Measurements from ENCODE around the gene SRMS. TPM values are rescaled to one million over a fixed set of nuclear protein-coding genes. Genes with fewer than 3 reads are reported as not detected.

The SRMS gene
- total and polyA plus RNA-seq, 8 donors: 0.08 to 0.27 (median 0.18) TPM; not detected in 3

DNA sequence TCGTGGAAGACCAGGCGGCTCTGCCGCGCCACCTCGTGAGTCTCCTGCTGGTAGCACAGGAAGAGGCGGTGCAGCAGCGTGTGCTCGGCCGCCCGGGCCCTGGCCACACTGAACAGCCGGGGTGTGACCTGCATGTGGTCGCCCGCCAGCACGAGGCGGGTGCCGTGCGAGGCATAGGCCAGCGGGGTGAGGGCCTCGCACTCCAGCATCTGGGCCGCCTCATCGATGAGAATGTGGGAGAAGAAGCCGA lies 19.5 kb upstream of the SRMS start:
- Histone ChIP-seq H3K4me3 (peak overlapping the region in 1 of 2 donors; percentile 13), H3K36me3 (peaks cover 0 to 91% of the 10 kb centered on the region in 2 donors)
- TF ChIP-seq, protein P1, sequence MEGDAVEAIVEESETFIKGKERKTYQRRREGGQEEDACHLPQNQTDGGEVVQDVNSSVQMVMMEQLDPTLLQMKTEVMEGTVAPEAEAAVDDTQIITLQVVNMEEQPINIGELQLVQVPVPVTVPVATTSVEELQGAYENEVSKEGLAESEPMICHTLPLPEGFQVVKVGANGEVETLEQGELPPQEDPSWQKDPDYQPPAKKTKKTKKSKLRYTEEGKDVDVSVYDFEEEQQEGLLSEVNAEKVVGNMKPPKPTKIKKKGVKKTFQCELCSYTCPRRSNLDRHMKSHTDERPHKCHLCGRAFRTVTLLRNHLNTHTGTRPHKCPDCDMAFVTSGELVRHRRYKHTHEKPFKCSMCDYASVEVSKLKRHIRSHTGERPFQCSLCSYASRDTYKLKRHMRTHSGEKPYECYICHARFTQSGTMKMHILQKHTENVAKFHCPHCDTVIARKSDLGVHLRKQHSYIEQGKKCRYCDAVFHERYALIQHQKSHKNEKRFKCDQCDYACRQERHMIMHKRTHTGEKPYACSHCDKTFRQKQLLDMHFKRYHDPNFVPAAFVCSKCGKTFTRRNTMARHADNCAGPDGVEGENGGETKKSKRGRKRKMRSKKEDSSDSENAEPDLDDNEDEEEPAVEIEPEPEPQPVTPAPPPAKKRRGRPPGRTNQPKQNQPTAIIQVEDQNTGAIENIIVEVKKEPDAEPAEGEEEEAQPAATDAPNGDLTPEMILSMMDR (IDR thresholded peaks at IDR 0.05): no peak

DNA sequence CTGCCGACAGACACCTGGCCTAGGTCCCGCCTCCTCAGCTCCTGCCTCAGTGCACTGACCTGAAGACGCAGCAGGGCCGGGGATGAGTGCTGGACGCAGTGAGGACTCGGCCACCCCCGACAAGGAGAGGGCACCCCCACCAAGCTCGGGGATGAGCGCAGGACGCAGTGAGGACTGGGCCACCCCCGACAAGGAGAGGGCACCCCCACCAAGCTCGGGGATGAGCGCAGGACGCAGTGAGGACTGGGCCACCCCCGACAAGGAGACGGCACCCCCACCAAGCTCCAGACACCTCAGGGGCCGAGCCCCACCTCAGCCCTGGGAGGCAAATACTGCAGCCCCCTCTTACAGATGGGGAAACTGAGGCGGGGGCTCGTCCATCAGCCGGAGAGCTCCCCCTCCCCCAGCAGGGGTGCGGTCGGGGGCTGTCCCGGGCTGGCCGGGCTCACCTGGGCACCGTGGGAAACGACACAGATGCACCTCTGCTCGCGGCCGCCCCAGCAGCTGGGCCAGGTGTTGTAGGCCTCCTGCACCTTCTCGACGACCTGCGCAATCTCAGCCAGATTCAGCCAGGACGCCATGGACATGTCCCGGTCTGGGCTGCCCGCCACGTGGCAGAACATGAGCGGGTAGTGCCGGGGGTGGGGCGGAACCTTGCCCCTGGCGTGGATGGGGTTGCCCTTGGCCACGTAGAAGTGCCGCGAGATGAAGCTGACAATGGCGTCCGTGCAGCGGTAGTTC lies 19.0 kb upstream of the SRMS start:
- Histone ChIP-seq H3K27ac (no peak overlapping the region), H3K27me3 (peaks cover 0 to 39% of the 10 kb centered on the region in 2 donors), H3K9me3 (no peaks in the 10 kb centered on the region), H3K4me1 (peaks cover 0 to 35% of the 10 kb centered on the region in 2 donors), H3K4me3 (no peak overlapping the region), H3K36me3 (peaks cover 0 to 91% of the 10 kb centered on the region in 2 donors)
- TF ChIP-seq, protein P1 (IDR thresholded peaks at IDR 0.05): no peak
- DNase-seq (no peak), ATAC-seq (no peak)
- intact Hi-C loops (cut with DNase I): no loop called here

More for the DNA sequence above, 19.5 kb upstream of the SRMS start:
- peak overlapping the region in 1 of 2 donors; percentile 68 for H3K27ac ChIP-seq
- DNase-seq (no peak), ATAC-seq (peak; percentile 7)
- H3K4me1 ChIP-seq: peaks cover 0 to 38% of the 10 kb centered on the region in 2 donors
- H3K9me3 ChIP-seq: no peaks in the 10 kb centered on the region
- intact Hi-C loops (cut with DNase I): no loop called here
- peaks cover 0 to 39% of the 10 kb centered on the region in 2 donors for H3K27me3 ChIP-seq

DNA sequence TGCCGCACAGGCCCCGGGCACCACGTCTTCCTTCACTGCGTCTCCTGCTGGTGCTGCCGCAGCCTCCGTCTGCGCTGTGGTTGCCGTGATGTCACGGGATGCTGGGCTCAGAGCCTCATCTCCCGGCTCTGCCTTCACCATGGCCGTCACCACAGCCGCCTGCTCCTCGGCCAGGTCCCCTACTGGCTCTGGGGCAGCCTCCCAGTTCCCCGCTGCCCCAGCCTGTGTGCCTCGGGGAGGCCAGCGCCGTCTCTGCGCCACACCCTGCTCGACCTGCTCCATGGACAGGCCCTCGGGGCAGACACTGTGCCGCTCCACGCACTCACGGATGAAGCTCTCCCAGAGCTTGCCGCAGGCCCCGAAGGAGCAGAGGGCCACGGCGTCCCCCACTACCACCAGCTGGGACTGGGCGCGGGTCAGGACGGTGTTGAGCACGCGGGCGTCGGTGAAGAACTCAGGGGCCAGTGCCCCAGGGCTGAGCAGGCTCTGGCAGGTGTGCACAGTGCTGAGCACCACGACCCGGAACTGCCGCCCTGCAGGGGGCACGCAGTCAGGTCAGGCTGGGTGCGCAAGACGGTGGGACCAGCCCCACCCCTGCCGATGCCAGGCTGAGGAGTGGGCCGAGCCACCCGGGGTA lies 18.3 kb upstream of the SRMS start:
- no peak for ATAC-seq

DNA sequence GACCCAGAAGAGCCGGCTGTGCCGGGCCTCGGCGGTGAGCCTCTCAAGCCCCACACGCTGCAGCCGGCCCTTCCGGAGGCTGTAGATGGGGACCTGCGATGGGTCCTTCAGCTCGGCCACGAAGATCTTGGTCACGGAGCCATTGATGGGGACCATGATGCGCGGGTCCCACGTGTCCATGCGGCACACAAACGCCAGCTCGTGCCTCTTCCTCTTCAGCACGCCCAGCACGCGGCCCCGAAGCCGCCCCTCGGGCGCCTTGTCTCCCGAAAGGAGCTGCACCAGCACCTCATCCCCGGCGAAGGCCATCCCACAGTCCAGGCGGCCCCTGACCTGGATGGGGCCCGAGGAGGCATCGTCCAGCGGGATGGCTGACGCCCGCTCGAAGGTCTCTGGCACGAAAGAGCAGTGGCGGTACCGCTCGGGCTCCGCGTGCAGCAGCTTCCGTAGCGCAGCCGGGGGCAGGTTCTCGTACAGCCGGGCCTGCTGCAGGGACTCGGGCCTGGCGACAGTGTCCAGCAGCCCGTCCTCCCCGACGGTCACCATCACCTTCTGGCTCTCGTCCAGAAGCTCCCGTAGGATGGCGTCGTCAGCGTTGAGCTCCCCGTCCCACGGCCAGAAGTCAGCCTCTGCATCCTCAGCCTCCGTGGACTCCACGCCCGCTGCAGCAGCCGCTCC lies 17.6 kb upstream of the SRMS start:
- H3K27me3 ChIP-seq: peaks cover 0 to 29% of the 10 kb centered on the region in 2 donors
- no peak overlapping the region for H3K4me3 ChIP-seq
- intact Hi-C loops (cut with DNase I): no loop called here
- H3K4me1 ChIP-seq: peaks cover 0 to 32% of the 10 kb centered on the region in 2 donors
- DNase-seq (no peak), ATAC-seq (no peak)
- no peaks in the 10 kb centered on the region for H3K9me3 ChIP-seq
- H3K36me3 ChIP-seq: peaks cover 0 to 96% of the 10 kb centered on the region in 2 donors
- H3K27ac ChIP-seq: no peak overlapping the region
- TF ChIP-seq, protein P1 (IDR thresholded peaks at IDR 0.05): no peak

More for the DNA sequence above, 18.3 kb upstream of the SRMS start:
- Histone ChIP-seq H3K36me3 (peaks cover 0 to 96% of the 10 kb centered on the region in 2 donors), H3K4me3 (no peak overlapping the region), H3K9me3 (no peaks in the 10 kb centered on the region), H3K27me3 (peaks cover 0 to 36% of the 10 kb centered on the region in 2 donors), H3K4me1 (peaks cover 0 to 35% of the 10 kb centered on the region in 2 donors), H3K27ac (no peak overlapping the region)
- no peak for DNase-seq
- intact Hi-C loops (cut with DNase I): no loop called here
- TF ChIP-seq, protein P1 (IDR thresholded peaks at IDR 0.05): no peak
